Measurements from ENCODE around the gene GPR31.

DNA sequence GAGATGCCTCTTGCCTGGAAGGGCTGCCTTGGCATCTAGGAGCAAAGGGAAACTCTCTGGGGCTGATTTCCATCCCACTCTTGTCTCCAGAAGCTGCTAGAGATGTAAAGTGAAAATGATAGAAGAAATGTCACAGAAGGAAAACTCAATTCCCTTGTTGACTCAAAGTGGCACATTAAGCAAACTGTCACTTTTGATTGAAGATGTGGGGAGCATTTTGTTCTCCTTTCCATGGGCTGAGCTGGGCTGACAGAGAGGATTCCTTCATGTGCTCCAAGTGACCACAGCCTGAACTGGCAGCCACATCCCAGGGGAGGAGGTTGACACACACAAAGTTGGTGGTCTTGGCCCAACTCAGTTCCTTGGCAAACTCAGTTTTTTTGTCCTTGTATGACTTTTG lies 9.8 kb downstream of the GPR31 start:
- no peak for TF ChIP-seq SUZ12 (IDR thresholded peaks at IDR 0.05; ENCODE audit: extremely low read depth, insufficient read depth, insufficient read length)
- no peak for TF ChIP-seq ZNF274 (IDR thresholded peaks at IDR 0.05; ENCODE audit: low read depth, low read length)
